Subcutaneous adipose tissue (tissue), 4 donors: Measurements from ENCODE around the gene CDKL5. TPM values are rescaled to one million over a fixed set of nuclear protein-coding genes. Genes with fewer than 3 reads are reported as not detected.

Experiments
- total RNA-seq, 4 donors: library from RNA; depleted of rRNA; stranded (reverse); fragments of >200 nt; gene quantifications; one replicate each; pipeline ENCODE4 v1.1.0, GENCODE V29; 2016
- TF ChIP-seq, protein P1 (sequence below): fragments of 450-650 bp; IDR thresholded peaks from one replicate; pipeline ENCODE4 v1.5.1; 2016; ENCODE audit warnings: low read depth, mild to moderate bottlenecking, control low read depth, antibody characterized with exemption, moderate library complexity

Gene CDKL5
- total RNA-seq, 4 donors from 2014 or later, result 4.6 to 6.2 (median 5.4) TPM

DNA sequence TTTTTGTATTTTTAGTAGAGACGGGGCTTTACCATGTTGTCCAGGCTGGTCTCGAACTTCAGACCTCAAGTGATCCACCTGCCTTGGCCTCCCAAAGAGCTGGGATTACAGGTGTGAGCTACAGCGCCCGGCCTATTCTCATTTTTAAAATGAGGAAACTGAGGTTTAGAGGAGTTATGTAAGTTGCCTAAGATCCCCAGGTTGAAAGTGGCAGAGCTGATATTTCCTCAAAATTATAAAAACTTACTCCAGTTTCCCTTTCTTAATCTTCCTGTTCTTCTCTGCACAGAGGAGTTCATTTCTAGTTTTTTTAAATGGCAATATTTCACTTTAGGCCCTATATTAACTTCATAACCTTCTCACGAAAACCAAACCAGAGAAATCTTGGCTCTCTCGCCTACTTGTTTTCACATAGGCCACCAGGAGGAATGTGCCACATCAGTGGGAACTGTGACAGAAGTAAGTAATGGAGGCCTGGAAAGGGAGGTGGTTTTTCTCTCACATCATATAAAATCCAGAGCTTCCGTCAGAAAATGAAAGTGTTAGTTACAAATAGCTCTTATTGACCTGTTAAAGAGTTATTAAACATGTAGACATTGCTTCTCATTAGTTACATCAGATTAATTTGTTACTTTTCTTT, 262.6 kb downstream of the CDKL5 start:
- TF ChIP-seq, protein P1, sequence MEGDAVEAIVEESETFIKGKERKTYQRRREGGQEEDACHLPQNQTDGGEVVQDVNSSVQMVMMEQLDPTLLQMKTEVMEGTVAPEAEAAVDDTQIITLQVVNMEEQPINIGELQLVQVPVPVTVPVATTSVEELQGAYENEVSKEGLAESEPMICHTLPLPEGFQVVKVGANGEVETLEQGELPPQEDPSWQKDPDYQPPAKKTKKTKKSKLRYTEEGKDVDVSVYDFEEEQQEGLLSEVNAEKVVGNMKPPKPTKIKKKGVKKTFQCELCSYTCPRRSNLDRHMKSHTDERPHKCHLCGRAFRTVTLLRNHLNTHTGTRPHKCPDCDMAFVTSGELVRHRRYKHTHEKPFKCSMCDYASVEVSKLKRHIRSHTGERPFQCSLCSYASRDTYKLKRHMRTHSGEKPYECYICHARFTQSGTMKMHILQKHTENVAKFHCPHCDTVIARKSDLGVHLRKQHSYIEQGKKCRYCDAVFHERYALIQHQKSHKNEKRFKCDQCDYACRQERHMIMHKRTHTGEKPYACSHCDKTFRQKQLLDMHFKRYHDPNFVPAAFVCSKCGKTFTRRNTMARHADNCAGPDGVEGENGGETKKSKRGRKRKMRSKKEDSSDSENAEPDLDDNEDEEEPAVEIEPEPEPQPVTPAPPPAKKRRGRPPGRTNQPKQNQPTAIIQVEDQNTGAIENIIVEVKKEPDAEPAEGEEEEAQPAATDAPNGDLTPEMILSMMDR, result no peak

DNA sequence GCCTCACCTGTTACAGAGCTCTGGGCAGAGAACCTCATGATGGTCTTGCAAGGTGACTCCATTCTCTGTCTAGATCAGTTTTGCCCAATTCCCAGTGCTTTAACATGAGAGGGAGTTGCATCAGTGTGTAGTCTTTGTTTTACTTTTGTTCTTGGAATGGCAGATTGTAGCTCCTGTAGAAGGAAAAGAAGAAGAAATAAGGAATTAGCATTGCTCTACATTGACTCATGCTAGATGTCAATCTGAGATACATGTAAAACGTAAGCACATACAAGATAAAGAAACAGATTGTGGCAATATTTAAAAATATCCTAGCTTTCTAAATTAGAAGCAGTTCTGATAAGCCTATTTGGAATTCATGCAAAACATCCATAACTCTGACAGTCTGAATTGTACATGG, 266.0 kb downstream of the CDKL5 start:
- TF ChIP-seq, protein P1, result no peak

DNA sequence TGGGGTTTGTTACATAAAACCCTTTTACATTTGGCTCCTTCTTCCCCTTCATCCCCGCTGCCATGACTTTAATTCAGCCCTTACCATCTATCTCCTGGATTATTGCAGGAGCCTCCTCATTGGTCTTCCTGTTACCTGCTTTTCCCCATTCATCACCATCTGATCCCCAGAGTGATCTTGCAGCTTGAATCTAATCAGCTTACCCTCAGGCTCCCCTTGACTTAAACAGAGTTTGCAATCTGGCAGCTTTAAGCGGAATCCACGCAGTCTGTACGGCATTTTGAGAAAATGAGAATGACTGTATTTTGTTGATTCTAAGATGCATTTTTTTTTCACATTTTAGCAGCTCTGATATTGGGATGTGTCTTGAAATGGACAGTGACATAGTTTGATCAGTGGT, 267.1 kb downstream of the CDKL5 start:
- TF ChIP-seq, protein P1, result no peak

DNA sequence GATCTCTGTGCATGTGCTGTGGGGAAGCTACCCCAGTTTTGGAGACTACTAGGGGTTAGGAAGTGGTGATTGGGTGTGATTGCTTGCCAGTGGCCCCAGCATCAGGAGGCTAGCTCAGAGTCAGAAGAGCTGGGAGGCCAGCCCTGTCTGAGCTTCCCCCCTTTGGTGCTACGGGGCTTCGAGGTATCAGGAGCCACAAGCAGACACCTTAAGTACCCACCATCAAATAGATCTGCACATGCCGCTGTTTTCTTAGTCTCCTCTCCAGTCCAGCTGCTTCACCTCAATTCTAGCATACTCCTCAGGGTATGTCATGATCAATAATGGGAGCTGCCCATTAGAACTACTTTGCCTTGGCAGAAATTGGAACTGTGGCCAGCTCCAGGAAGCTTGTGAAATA, 271.2 kb downstream of the CDKL5 start:
- TF ChIP-seq, protein P1, result no peak

DNA sequence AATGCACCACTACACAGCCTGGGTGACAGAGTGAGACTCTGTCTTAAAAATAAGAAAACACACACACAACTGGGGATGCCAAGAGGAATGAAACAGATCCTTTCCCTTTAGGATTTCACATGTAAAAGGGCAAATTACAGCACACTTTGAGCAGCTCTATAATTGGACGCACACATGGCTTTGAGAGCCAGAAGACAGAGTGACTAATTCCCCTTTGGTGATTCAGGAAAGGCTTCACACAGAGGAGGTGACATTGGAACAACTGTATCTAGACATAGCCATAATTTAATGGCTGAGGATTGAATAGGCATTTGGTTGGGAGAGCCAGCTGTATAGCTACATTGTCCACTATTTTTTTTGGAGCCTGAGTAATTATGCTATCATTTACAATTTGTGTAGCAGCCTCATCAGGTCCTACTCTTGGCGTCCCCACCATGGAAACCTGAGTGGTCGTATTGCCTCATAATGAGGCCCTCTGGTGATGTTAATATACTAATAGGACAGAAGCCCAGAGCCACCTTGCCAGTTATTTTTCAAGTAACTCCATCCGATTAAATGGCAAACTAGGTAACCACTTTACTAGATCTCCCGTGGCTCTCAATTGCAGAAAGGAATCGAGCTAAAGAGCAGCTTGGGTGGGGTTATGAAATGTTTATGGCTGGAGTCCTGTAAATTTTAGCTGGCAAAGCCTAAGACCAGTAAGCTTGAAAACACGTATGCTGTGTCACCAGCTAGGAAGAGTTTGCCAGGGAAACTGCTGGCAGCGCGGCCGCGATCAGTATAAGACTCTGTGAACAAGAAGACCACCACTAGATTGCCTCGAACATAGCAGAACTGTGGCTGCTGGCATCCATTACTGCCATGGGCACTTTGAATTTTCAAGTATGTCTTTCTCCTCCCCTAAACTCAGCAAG, 273.6 kb downstream of the CDKL5 start:
- TF ChIP-seq, protein P1, result no peak

DNA sequence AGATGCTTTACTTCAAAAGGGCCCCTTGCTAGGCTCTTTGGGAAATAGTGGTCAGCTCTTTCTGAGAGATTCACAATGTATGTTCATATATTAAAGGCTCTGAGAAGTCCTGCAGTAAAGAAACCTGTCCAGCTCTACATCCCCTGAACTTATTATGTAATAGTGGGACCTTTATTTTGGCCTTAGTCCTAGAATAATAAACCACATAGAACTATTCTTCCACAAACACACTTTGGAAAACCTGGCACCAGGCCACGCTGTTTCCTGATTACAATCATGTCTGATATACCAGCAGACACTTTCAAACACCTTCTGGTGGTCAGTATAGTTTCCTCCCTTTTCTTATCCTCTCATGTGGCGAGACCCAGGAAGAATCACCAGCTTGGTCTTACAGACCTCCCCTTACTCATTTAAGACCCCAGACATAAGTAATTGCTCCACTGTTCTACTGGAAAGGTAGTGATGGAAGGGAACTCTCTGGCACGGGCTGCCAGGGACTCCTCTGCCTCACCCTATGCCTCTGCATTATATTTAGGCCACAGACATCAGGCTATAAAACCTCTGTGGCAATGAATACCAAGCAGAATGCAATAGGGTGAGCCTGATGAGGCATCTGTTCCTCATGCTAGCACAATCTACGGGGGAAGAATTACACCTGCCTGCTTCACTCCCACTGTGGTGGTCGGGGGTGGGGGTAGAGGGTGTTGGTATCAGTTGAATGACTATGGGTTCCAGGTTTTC, 276.4 kb downstream of the CDKL5 start:
- TF ChIP-seq, protein P1, result no peak
